Esophagus squamous epithelium (tissue), 5 donors: Measurements from ENCODE around the gene MTCH1. TPM values are rescaled to one million over a fixed set of nuclear protein-coding genes. Genes with fewer than 3 reads are reported as not detected.

Source experiments
- DNase-seq: peaks from one replicate; lab custom pipeline; 2025; lab: John Stamatoyannopoulos, UW
- H3K27ac ChIP-seq, 4 donors: fragments of 200-600 bp; sonication (generic); one replicate each; pipeline ENCODE4 v1.5.1; 2016 to 2019; ENCODE audit warnings: mild to moderate bottlenecking in 1 of 4
- H3K27me3 ChIP-seq, 4 donors: fragments of 200-600 bp; sonication (generic); 1 replicate in 3 of 4; 2 replicates in 1 of 4; pipeline versions ENCODE4 v1.5.1 to v1.6.0; 2017 to 2021; ENCODE audit warnings: antibody characterized with exemption in 1 of 4
- H3K36me3 ChIP-seq, 3 donors: fragments of 200-600 bp; sonication (generic); one replicate each; pipeline ENCODE4 v1.5.1; 2016 to 2019
- H3K4me1 ChIP-seq, 3 donors: fragments of 200-600 bp; sonication (generic); one replicate each; pipeline ENCODE4 v1.5.1; 2017 to 2019
- H3K4me3 ChIP-seq, 4 donors: fragments of 200-600 bp; sonication (generic); 1 replicate in 3 of 4; 2 replicates in 1 of 4; pipeline ENCODE4 v1.5.1; 2016 to 2019; ENCODE audit warnings: mild to moderate bottlenecking in 2 of 4, moderate library complexity in 1 of 4
- H3K9me3 ChIP-seq, 3 donors: fragments of 200-600 bp; sonication (generic); one replicate each; pipeline ENCODE4 v1.5.1; 2016 to 2019
- CTCF ChIP-seq, 6 experiments: fragments of 450-650 bp in 4 of 6; fragments of 200-600 bp in 2 of 6; sonication (generic) in 2 of 6; IDR thresholded peaks; one replicate each; pipeline ENCODE4 v1.5.1; 2016 to 2019; ENCODE audit warnings: antibody characterized with exemption in 6 of 6, mild to moderate bottlenecking in 4 of 6, moderate library complexity in 4 of 6
- POLR2A ChIP-seq, 4 donors: fragments of 450-650 bp; IDR thresholded peaks; one replicate each; pipeline ENCODE4 v1.6.1; 2017; ENCODE audit warnings: antibody characterized with exemption in 4 of 4, mild to moderate bottlenecking in 4 of 4, moderate library complexity in 3 of 4
- WGBS, 2 donors: methylation state at CpG; one replicate each; pipeline ENCODE4 v1.1.5; 2018; 5-methylcytosine and 5-hydroxymethylcytosine counted together
- intact Hi-C: fragments of 100-400 bp; cut with DNase I; formaldehyde crosslinking; loops from one replicate; pipeline ENCODE4 v1.15.0; 2022
- total RNA-seq, 4 donors: library from RNA; depleted of rRNA; stranded (reverse); fragments of >200 nt; gene quantifications; one replicate each; pipeline ENCODE4 v1.1.0, GENCODE V29; 2016
- donor health status: DM: yes; HTN: yes; CAD: no.

The MTCH1 gene
- total RNA-seq, 4 donors from 2014 or later: 101 to 153 (median 111) TPM

- 84 to 93% methylated on average over 9 to 19 of the region's 24 CpGs for WGBS, 2 donors
- no peaks in the 10 kb centered on the region for H3K36me3 ChIP-seq
- no peak overlapping the region for H3K4me3 ChIP-seq
- H3K27me3 ChIP-seq: no peaks in the 10 kb centered on the region
- H3K9me3 ChIP-seq: peaks cover 0 to 7% (median 0%) of the 10 kb centered on the region in 3 donors
- intact Hi-C loops: loop anchor here (10.0 kb wide), 1 partner anchor 149 kb away; the partner anchor contains the start of gene PIM1
- H3K4me1 ChIP-seq: peaks cover 18 to 75% (median 28%) of the 10 kb centered on the region in 3 donors
- no peak for DNase-seq
- H3K27ac ChIP-seq: peak overlapping the region; percentile 64 to 94 (median 86)
- TF ChIP-seq POLR2A (IDR thresholded peaks at IDR 0.05) (no peak), CTCF (IDR thresholded peaks at IDR 0.05) (no peak)
These were observed 39.8 kb upstream of the MTCH1 start for GRCh38 chr6:37025621-37026466.

GRCh38 chr6:37024656-37025337 lies 38.8 kb upstream of the MTCH1 start:
- intact Hi-C loops: loop anchor here (10.0 kb wide), 1 partner anchor 150 kb away; the partner anchor contains the start of gene PIM1
- H3K4me3 ChIP-seq: no peak overlapping the region
- TF ChIP-seq CTCF (IDR thresholded peaks at IDR 0.05) (no peak), POLR2A (IDR thresholded peaks at IDR 0.05) (peak in 1 of 4 donors; percentile 44)
- H3K27ac ChIP-seq: peak overlapping the region; percentile 64 to 94 (median 86)
- no peaks in the 10 kb centered on the region for H3K27me3 ChIP-seq
- DNase-seq: no peak
- H3K9me3 ChIP-seq: no peaks in the 10 kb centered on the region
- WGBS, 2 donors: 30 to 46% methylated on average over 13 to 15 of the region's 15 CpGs
- H3K36me3 ChIP-seq: no peaks in the 10 kb centered on the region
- H3K4me1 ChIP-seq: peaks cover 18 to 83% (median 28%) of the 10 kb centered on the region in 3 donors

- Histone ChIP-seq H3K27ac (peak overlapping the region in 3 of 4 donors; percentile 80 to 94 (median 91)), H3K4me1 (peaks cover 28 to 91% (median 29%) of the 10 kb centered on the region in 3 donors), H3K4me3 (no peak overlapping the region), H3K27me3 (no peaks in the 10 kb centered on the region), H3K9me3 (no peaks in the 10 kb centered on the region), H3K36me3 (no peaks in the 10 kb centered on the region)
- intact Hi-C loops: loop anchor here (10.0 kb wide), 1 partner anchor 153 kb away; the partner anchor contains the start of gene PIM1
- TF ChIP-seq POLR2A (IDR thresholded peaks at IDR 0.05) (no peak), CTCF (IDR thresholded peaks at IDR 0.05) (no peak)
- 92 to 94% methylated on average over 13 to 16 of the region's 17 CpGs for WGBS, 2 donors
- DNase-seq: no peak
These were observed 36.3 kb upstream of the MTCH1 start for GRCh38 chr6:37022135-37022863.

- H3K27ac ChIP-seq: peak overlapping the region in 3 of 4 donors; percentile 80 to 94 (median 91)
- no peaks in the 10 kb centered on the region for H3K36me3 ChIP-seq
- 21 to 74% methylated on average over 2 to 7 of the region's 14 CpGs for WGBS, 2 donors
- intact Hi-C loops: loop anchor here (10.0 kb wide), 1 partner anchor 153 kb away; the partner anchor contains the start of gene PIM1
- H3K4me1 ChIP-seq: peaks cover 26 to 83% (median 28%) of the 10 kb centered on the region in 3 donors
- no peak overlapping the region for H3K4me3 ChIP-seq
- no peak for DNase-seq
- H3K27me3 ChIP-seq: no peaks in the 10 kb centered on the region
- H3K9me3 ChIP-seq: no peaks in the 10 kb centered on the region
- TF ChIP-seq POLR2A (IDR thresholded peaks at IDR 0.05) (no peak), CTCF (IDR thresholded peaks at IDR 0.05) (peak; percentile 20 to 54 (median 27))
These were observed 35.5 kb upstream of the MTCH1 start for GRCh38 chr6:37021356-37022129.
